GM23248 (cell line): ENCODE measurements around the gene CYP27C1.

Source experiments
- EZH2 ChIP-seq: fragments of 200-600 bp; sonication (generic); IDR thresholded peaks from 2 replicates; pipeline ENCODE4 v1.6.1; 2018; ENCODE audit warnings: antibody characterized with exemption, mild to moderate bottlenecking; ENCODE audit not compliant: insufficient read depth, poor library complexity, severe bottlenecking
- EZH2phosphoT487 ChIP-seq: fragments of 200-600 bp; sonication (generic); IDR thresholded peaks from 2 replicates; pipeline ENCODE4 v1.6.1; 2018; ENCODE audit warnings: antibody characterized with exemption, moderate library complexity, mild to moderate bottlenecking, low read depth; ENCODE audit not compliant: insufficient read depth

- TF ChIP-seq EZH2 (no peak), EZH2phosphoT487 (no peak)
These were observed 4.0 kb downstream of the CYP27C1 start for GRCh38 chr2:127216095-127216494.
